GM19397 (cell line): ENCODE data around the gene DOCK2.

Experiments
- ATAC-seq: cut with Tn5 transposase; IDR thresholded peaks from one replicate; pipeline ENCODE4 v1.9.1; 2021; ENCODE audit warnings: mild to moderate bottlenecking, moderate library complexity; ENCODE audit not compliant: unreplicated experiment

The DOCK2 gene

GRCh38 chr5:170109059-170110031, 472.3 kb downstream of the DOCK2 start:
- no peak for ATAC-seq

GRCh38 chr5:170110403-170111087, 473.5 kb downstream of the DOCK2 start:
- ATAC-seq = no peak

GRCh38 chr5:170111088-170111785, 474.2 kb downstream of the DOCK2 start:
- no peak for ATAC-seq

- ATAC-seq = no peak
Measured at GRCh38 chr5:170112876-170113521, 475.9 kb downstream of the DOCK2 start.

GRCh38 chr5:170113522-170113900, 476.4 kb downstream of the DOCK2 start:
- ATAC-seq = no peak

- no peak for ATAC-seq
Measured at GRCh38 chr5:170114271-170114670, 477.2 kb downstream of the DOCK2 start.

- no peak for ATAC-seq
Measured at GRCh38 chr5:170115925-170116324, 478.9 kb downstream of the DOCK2 start.

- ATAC-seq = no peak
Measured at GRCh38 chr5:170117736-170118135, 480.7 kb downstream of the DOCK2 start.

GRCh38 chr5:170120576-170120975, 483.5 kb downstream of the DOCK2 start:
- ATAC-seq = no peak

- ATAC-seq = no peak
Measured at GRCh38 chr5:170121321-170121720, 484.2 kb downstream of the DOCK2 start.

GRCh38 chr5:170126061-170126460, 489.0 kb downstream of the DOCK2 start:
- no peak for ATAC-seq

- ATAC-seq = no peak
Measured at GRCh38 chr5:170126626-170127025, 489.6 kb downstream of the DOCK2 start.

- no peak for ATAC-seq
Measured at GRCh38 chr5:170131235-170131634, 494.2 kb downstream of the DOCK2 start.

- no peak for ATAC-seq
Measured at GRCh38 chr5:170132269-170132975, 495.3 kb downstream of the DOCK2 start.
